Activated T-cell treated with anti-CD3 and anti-CD28 coated beads, Interleukin-2, amount 50 U/mL, for 24 hours (primary cell): ENCODE data around the gene PIPOX.

Source experiments
- DNase-seq: peaks from one replicate; pipeline ENCODE4 v3.0.0-alpha.2; 2020
- H3K27ac Mint-ChIP-seq: 2 replicates; pipeline ENCODE4 v1.8.0; 2020; ENCODE audit warnings: mild to moderate bottlenecking, mixed read lengths
- H3K27me3 Mint-ChIP-seq: 2 replicates; pipeline ENCODE4 v1.8.0; 2020; ENCODE audit warnings: mixed read lengths
- H3K36me3 Mint-ChIP-seq: 2 replicates; pipeline ENCODE4 v1.8.0; 2020; ENCODE audit warnings: low read depth, mixed read lengths
- H3K4me1 Mint-ChIP-seq: 2 replicates; pipeline ENCODE4 v1.8.0; 2020; ENCODE audit warnings: low read depth, mixed read lengths
- H3K4me3 Mint-ChIP-seq: 2 replicates; pipeline ENCODE4 v1.8.0; 2020; ENCODE audit warnings: mild to moderate bottlenecking, moderate library complexity, mixed read lengths
- H3K9me3 Mint-ChIP-seq: 2 replicates; pipeline ENCODE4 v1.8.0; 2020; ENCODE audit warnings: mixed read lengths

The PIPOX gene

GRCh38 chr17:29050176-29050575, 7.2 kb downstream of the PIPOX start:
- H3K4me1 Mint-ChIP-seq = peaks cover 7% of the 10 kb centered on the region
- H3K4me3 Mint-ChIP-seq = no peak overlapping the region
- H3K9me3 Mint-ChIP-seq = no peaks in the 10 kb centered on the region
- H3K36me3 Mint-ChIP-seq = no peaks in the 10 kb centered on the region
- no peak for DNase-seq
- peaks cover 10% of the 10 kb centered on the region for H3K27me3 Mint-ChIP-seq
- no peak overlapping the region for H3K27ac Mint-ChIP-seq

DNA sequence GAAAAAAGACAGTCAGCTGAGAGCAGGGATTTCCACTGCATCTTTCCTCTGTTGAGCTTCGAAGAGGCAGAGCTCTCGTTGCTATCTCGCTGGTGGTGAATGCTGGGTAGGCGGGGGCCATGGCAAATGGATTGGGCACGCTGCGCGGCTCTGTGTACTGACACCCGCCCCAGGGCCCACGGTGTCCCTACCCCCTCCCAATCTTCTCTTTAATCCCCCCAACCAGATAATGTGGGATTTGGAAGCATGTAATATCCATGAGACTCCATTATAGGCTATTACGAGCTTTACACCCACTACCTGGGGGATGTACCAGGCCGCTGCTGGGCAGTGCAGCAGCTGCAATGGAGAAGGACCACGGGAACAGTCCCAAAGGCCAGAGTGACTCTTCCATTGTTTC, 8.3 kb downstream of the PIPOX start:
- Mint-ChIP-seq H3K4me3 (no peak overlapping the region), H3K27ac (no peak overlapping the region), H3K9me3 (no peaks in the 10 kb centered on the region), H3K4me1 (peaks cover 7% of the 10 kb centered on the region), H3K36me3 (no peaks in the 10 kb centered on the region), H3K27me3 (peaks cover 5% of the 10 kb centered on the region)
- no peak for DNase-seq

DNA sequence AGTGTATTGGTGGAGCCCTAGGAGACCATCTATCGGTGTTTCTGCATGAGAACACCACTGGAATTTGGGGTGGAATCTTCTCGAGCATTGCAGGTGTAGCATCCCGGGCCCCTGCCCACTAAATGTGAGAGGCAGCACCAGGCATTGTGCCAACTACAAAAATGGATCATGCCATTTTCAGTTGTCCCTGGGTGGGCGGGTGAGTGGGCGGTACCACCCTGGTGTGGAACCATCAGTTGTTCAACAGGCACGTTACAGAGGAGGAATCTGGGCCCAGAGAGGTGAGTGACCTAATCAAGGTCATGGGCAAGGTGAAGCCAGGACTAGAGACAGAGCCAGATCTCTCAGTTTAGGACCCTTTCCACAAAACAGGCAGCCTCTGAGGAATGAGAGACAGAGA, 8.8 kb downstream of the PIPOX start:
- H3K36me3 Mint-ChIP-seq = no peaks in the 10 kb centered on the region
- no peak overlapping the region for H3K27ac Mint-ChIP-seq
- DNase-seq = no peak
- no peaks in the 10 kb centered on the region for H3K27me3 Mint-ChIP-seq
- no peaks in the 10 kb centered on the region for H3K9me3 Mint-ChIP-seq
- no peak overlapping the region for H3K4me3 Mint-ChIP-seq
- peaks cover 7% of the 10 kb centered on the region for H3K4me1 Mint-ChIP-seq

DNA sequence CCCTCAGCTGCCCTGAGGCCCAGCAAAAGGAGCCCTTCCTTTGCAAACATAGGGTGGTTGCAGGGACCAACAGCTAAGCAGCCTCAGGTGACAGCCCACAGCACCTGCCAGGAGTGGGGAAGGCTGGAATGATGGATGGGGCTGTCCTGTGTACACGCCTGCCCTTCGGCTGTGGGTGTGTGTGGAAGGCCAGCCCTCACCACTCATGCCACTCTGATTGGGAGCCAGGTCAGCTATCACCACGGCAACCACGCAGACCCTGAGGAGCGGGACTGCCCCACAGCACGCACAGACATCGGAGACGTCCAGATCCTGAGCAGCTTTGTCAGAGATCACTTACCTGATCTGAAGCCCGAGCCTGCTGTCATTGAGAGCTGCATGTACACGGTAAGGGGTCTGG, 11.9 kb downstream of the PIPOX start:
- H3K36me3 Mint-ChIP-seq = no peaks in the 10 kb centered on the region

DNA sequence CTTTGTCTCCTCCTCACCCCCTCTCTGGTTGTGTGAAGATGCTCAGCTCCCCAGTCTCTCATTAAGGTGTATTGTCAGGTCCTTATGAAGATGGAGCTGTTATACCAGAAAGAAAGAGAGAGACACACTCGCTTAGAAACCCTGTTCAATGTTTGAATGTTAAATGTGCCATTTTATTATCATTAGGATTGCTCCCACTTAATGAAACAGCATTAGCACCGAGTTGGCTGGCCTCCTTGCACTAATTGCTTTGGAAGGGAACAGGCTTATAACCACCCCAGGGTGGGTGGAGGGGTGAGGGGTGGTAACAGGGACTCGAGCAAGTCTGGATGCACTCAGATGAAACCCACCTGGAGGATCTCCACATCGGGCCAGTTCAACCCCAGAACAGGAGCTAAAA, 14.4 kb downstream of the PIPOX start:
- Mint-ChIP-seq H3K4me3 (no peak overlapping the region), H3K27ac (no peak overlapping the region), H3K27me3 (no peaks in the 10 kb centered on the region), H3K9me3 (no peaks in the 10 kb centered on the region), H3K4me1 (peaks cover 11% of the 10 kb centered on the region), H3K36me3 (no peaks in the 10 kb centered on the region)
- DNase-seq = no peak

More for the DNA sequence above, 11.9 kb downstream of the PIPOX start:
- Mint-ChIP-seq H3K9me3 (no peaks in the 10 kb centered on the region), H3K4me1 (peaks cover 2% of the 10 kb centered on the region), H3K4me3 (no peak overlapping the region), H3K27ac (no peak overlapping the region), H3K27me3 (no peaks in the 10 kb centered on the region)
- no peak for DNase-seq

DNA sequence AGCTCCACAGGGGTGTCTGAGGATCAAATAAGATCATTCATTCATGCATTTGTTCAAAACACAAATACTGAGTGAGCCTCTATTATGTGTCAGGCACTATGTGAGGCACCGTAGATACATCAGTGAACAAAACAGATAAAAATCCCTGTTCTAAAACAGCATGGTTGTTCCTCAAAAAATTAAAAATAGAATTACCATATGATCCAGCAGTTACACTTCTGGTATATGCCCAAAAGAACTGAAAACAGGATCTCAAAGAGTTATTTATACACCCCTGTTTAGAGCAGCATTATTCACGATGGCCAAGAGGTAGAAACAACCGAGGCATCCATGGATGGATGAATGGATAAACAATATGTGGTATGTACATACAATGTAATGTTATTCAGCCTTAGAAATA, 15.4 kb downstream of the PIPOX start:
- Mint-ChIP-seq H3K36me3 (no peaks in the 10 kb centered on the region), H3K9me3 (no peaks in the 10 kb centered on the region), H3K4me3 (no peak overlapping the region), H3K27ac (no peak overlapping the region), H3K27me3 (no peaks in the 10 kb centered on the region), H3K4me1 (peaks cover 11% of the 10 kb centered on the region)
- DNase-seq = no peak

- DNase-seq = no peak
- no peak overlapping the region for H3K27ac Mint-ChIP-seq
- H3K4me1 Mint-ChIP-seq = peaks cover 11% of the 10 kb centered on the region
- no peaks in the 10 kb centered on the region for H3K27me3 Mint-ChIP-seq
- H3K4me3 Mint-ChIP-seq = no peak overlapping the region
- no peaks in the 10 kb centered on the region for H3K36me3 Mint-ChIP-seq
- no peaks in the 10 kb centered on the region for H3K9me3 Mint-ChIP-seq
These were observed 16.3 kb downstream of the PIPOX start for GRCh38 chr17:29059281-29059680.

GRCh38 chr17:29060475-29060874, 17.5 kb downstream of the PIPOX start:
- Mint-ChIP-seq H3K4me3 (no peak overlapping the region), H3K4me1 (peaks cover 11% of the 10 kb centered on the region), H3K9me3 (no peaks in the 10 kb centered on the region), H3K27me3 (no peaks in the 10 kb centered on the region), H3K27ac (no peak overlapping the region), H3K36me3 (no peaks in the 10 kb centered on the region)
- no peak for DNase-seq

DNA sequence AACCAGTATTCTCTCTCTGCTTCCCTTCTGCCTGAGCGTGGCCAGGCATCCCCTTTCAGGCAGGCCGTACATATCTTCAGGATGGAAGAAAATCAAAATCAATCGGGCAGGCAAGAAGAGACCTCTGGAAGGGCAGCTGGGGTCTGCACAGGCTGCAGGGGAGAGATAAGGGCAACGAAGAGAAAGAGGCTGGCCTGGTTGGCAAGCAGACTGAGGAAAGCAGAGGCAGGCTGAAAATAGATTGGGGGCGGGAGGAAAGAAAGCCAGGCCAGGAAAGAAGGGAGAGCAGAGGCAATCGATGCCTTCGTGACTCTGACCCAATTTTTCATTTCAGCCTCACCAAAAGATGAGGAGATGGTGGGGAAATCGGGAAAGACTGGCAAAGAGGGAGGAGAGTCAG, 18.1 kb downstream of the PIPOX start:
- no peak overlapping the region for H3K4me3 Mint-ChIP-seq
- no peaks in the 10 kb centered on the region for H3K27me3 Mint-ChIP-seq
- no peak overlapping the region for H3K27ac Mint-ChIP-seq
- H3K9me3 Mint-ChIP-seq = no peaks in the 10 kb centered on the region
- H3K4me1 Mint-ChIP-seq = peaks cover 11% of the 10 kb centered on the region
- H3K36me3 Mint-ChIP-seq = no peaks in the 10 kb centered on the region
- no peak for DNase-seq

- no peaks in the 10 kb centered on the region for H3K36me3 Mint-ChIP-seq
- no peaks in the 10 kb centered on the region for H3K9me3 Mint-ChIP-seq
- H3K4me1 Mint-ChIP-seq = peaks cover 11% of the 10 kb centered on the region
- DNase-seq = no peak
- H3K4me3 Mint-ChIP-seq = no peak overlapping the region
- no peak overlapping the region for H3K27ac Mint-ChIP-seq
- H3K27me3 Mint-ChIP-seq = no peaks in the 10 kb centered on the region
These were observed 19.3 kb downstream of the PIPOX start for GRCh38 chr17:29062215-29062614.

DNA sequence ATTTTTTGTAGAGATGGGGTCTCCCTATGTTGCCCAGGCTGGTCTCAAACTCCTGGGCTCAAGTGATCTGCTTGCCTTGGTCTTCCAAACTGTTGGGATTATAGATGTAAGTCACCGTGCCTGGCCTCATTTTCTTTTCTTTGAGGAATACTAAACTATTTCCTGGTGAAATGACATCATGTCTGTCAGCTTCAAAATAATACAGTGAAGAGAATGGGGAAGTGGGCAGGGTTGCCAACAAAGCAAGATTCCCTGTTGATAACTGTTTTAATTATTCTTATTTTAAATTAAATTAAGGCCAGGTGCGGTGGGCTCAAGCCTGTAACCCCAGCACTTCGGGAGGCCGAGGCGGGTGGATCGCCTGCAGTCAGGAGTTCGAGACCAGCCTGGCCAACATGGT, 21.1 kb downstream of the PIPOX start:
- H3K4me3 Mint-ChIP-seq = no peak overlapping the region
- no peaks in the 10 kb centered on the region for H3K36me3 Mint-ChIP-seq
- H3K4me1 Mint-ChIP-seq = peaks cover 11% of the 10 kb centered on the region
- no peaks in the 10 kb centered on the region for H3K9me3 Mint-ChIP-seq
- no peak for DNase-seq
- no peak overlapping the region for H3K27ac Mint-ChIP-seq
- H3K27me3 Mint-ChIP-seq = no peaks in the 10 kb centered on the region

DNA sequence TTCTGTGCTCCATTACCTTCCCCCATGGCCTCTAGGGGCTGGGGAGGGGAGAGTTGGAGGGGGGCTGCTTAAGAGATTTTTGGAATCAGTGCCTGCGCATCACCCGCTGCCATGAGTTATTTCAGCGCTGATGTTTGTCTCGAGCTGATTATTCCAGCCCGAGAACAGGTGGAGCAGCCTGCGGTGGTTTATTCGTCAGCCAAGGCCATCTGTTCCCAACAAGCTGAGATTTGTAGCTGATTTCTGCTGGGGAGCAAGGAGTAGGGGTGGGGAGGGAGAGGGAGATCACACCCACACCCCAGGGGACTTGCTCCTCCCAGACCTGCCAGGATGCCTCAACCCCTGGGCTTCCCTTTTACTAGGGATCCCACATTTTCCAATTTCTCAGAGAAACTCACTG, 23.1 kb downstream of the PIPOX start:
- no peaks in the 10 kb centered on the region for H3K4me1 Mint-ChIP-seq

DNA sequence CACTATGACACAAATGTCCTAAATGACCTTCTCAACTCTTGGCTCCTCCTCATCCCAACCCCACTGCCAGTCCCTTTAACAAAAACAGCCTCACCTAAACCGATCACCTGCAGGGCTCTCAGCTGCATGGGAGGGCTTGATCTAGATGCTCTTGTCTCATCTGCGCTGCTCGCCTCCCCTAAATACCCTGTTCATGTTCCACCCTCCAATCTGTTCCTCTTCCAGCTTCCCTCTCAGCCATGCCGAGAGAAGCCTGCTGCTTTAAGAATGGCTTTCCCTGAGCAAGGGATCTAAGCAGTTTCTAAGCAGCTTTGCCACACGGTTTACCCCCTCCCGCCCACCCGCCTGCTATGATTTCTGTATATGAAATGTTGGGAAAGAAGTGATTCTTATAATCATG, 23.7 kb downstream of the PIPOX start:
- Mint-ChIP-seq H3K27ac (no peak overlapping the region), H3K36me3 (no peaks in the 10 kb centered on the region), H3K4me1 (no peaks in the 10 kb centered on the region), H3K9me3 (no peaks in the 10 kb centered on the region), H3K4me3 (no peak overlapping the region), H3K27me3 (no peaks in the 10 kb centered on the region)
- DNase-seq = no peak

More for the DNA sequence above, 23.1 kb downstream of the PIPOX start:
- Mint-ChIP-seq H3K9me3 (no peaks in the 10 kb centered on the region), H3K36me3 (no peaks in the 10 kb centered on the region), H3K27ac (no peak overlapping the region), H3K4me3 (no peak overlapping the region), H3K27me3 (no peaks in the 10 kb centered on the region)
- DNase-seq = no peak

GRCh38 chr17:29068818-29069217, 25.9 kb downstream of the PIPOX start:
- Mint-ChIP-seq H3K36me3 (no peaks in the 10 kb centered on the region), H3K27me3 (no peaks in the 10 kb centered on the region), H3K9me3 (no peaks in the 10 kb centered on the region), H3K27ac (no peak overlapping the region), H3K4me1 (no peaks in the 10 kb centered on the region), H3K4me3 (no peak overlapping the region)
- no peak for DNase-seq

- Mint-ChIP-seq H3K36me3 (no peaks in the 10 kb centered on the region), H3K27ac (no peak overlapping the region), H3K27me3 (no peaks in the 10 kb centered on the region), H3K4me3 (no peak overlapping the region), H3K4me1 (no peaks in the 10 kb centered on the region), H3K9me3 (no peaks in the 10 kb centered on the region)
- DNase-seq = no peak
These were observed 26.6 kb downstream of the PIPOX start for GRCh38 chr17:29069526-29070041.

- no peak overlapping the region for H3K4me3 Mint-ChIP-seq
These were observed 27.4 kb downstream of the PIPOX start for GRCh38 chr17:29070308-29070707.

More at GRCh38 chr17:29070308-29070707, 27.4 kb downstream of the PIPOX start:
- Mint-ChIP-seq H3K9me3 (no peaks in the 10 kb centered on the region), H3K27ac (no peak overlapping the region), H3K27me3 (no peaks in the 10 kb centered on the region), H3K4me1 (no peaks in the 10 kb centered on the region), H3K36me3 (no peaks in the 10 kb centered on the region)
- DNase-seq = no peak
